ENCODE data around the gene THEMIS. TPM values are rescaled to one million over a fixed set of nuclear protein-coding genes. Genes with fewer than 3 reads are reported as not detected.

The THEMIS gene
- total RNA-seq, 4 donors from 2014 or later, result 1.1 to 6.0 (median 3.9) TPM

GRCh38 chr6:127749095-127749494 is 151.8 kb downstream of the THEMIS start:
- Histone ChIP-seq H3K4me1 (no peaks in the 10 kb centered on the region), H3K27ac (no peak overlapping the region), H3K36me3 (no peaks in the 10 kb centered on the region), H3K27me3 (no peaks in the 10 kb centered on the region), H3K4me3 (no peak overlapping the region), H3K9me3 (no peaks in the 10 kb centered on the region)
- WGBS, 2 donors (ENCODE audit: low coverage in 1 of 2), result 89 to 93% methylated on average over 3 of the region's 3 CpGs
- no peak for DNase-seq
- in situ Hi-C loops (cut with MboI; ENCODE audit: low pct_ligation_motif_present in 1 of 4, low pct_unique_long_range_greater_than_20kb in 1 of 4, low sequenced_read_pairs in 3 of 4) (loop anchor here in 3 of 4 donors (25.0 kb wide), 3 partner anchors 588 to 988 kb away; no protein-coding TSS in a partner anchor), intact Hi-C loops (cut with DNase I; ENCODE audit: low total_unique reads) (no loop called here)
- TF ChIP-seq POLR2AphosphoS5 (IDR thresholded peaks at IDR 0.05) (no peak), EP300 (IDR thresholded peaks at IDR 0.05; ENCODE audit: low read depth) (no peak), POLR2A (IDR thresholded peaks at IDR 0.05) (no peak), CTCF (IDR thresholded peaks at IDR 0.05) (no peak)

GRCh38 chr6:127748290-127748689 is 152.6 kb downstream of the THEMIS start:
- 63% methylated on average over 2 of the region's 2 CpGs; no CpG with 5 or more reads in 1 of the 2 donors for whole genome bisulfite sequencing, 2 donors (ENCODE audit: low coverage in 1 of 2)
- no peak overlapping the region for H3K27ac ChIP-seq
- no peak for TF ChIP-seq POLR2A (IDR thresholded peaks at IDR 0.05)
- TF ChIP-seq EP300 (IDR thresholded peaks at IDR 0.05; ENCODE audit: low read depth), result no peak
- no peak for TF ChIP-seq CTCF (IDR thresholded peaks at IDR 0.05)
- no peak for TF ChIP-seq POLR2AphosphoS5 (IDR thresholded peaks at IDR 0.05)
- in situ Hi-C loops (cut with MboI; ENCODE audit: low pct_ligation_motif_present in 1 of 4, low pct_unique_long_range_greater_than_20kb in 1 of 4, low sequenced_read_pairs in 3 of 4) (loop anchor here in 3 of 4 donors (25.0 kb wide), 3 partner anchors 589 to 989 kb away; no protein-coding TSS in a partner anchor), intact Hi-C loops (cut with DNase I; ENCODE audit: low total_unique reads) (no loop called here)
- H3K4me3 ChIP-seq, result no peak overlapping the region
- H3K9me3 ChIP-seq, result no peaks in the 10 kb centered on the region
- H3K36me3 ChIP-seq, result no peaks in the 10 kb centered on the region
- H3K27me3 ChIP-seq, result no peaks in the 10 kb centered on the region
- DNase-seq, result no peak
- H3K4me1 ChIP-seq, result no peaks in the 10 kb centered on the region

GRCh38 chr6:127738423-127738822 is 162.4 kb downstream of the THEMIS start:
- no peak for DNase-seq
- in situ Hi-C loops (cut with MboI; ENCODE audit: low pct_ligation_motif_present in 1 of 4, low pct_unique_long_range_greater_than_20kb in 1 of 4, low sequenced_read_pairs in 3 of 4), result loop anchor here in 3 of 4 donors (10.0 to 25.0 kb wide), 5 partner anchors 586 to 999 kb away; no protein-coding TSS in a partner anchor
- Histone ChIP-seq H3K27me3 (no peaks in the 10 kb centered on the region), H3K27ac (no peak overlapping the region), H3K36me3 (no peaks in the 10 kb centered on the region), H3K4me1 (peaks cover 0 to 8% (median 0%) of the 10 kb centered on the region in 4 donors), H3K4me3 (no peak overlapping the region), H3K9me3 (no peaks in the 10 kb centered on the region)
- TF ChIP-seq CTCF (IDR thresholded peaks at IDR 0.05), result no peak
- TF ChIP-seq POLR2A (IDR thresholded peaks at IDR 0.05), result no peak
- no peak for TF ChIP-seq POLR2AphosphoS5 (IDR thresholded peaks at IDR 0.05)
- TF ChIP-seq EP300 (IDR thresholded peaks at IDR 0.05; ENCODE audit: low read depth), result no peak
- intact Hi-C loops (cut with DNase I; ENCODE audit: low total_unique reads), result loop anchor here (10.0 kb wide), 1 partner anchor 1516 kb away; no protein-coding TSS in a partner anchor
- 39 to 61% methylated on average over 2 to 3 of the region's 3 CpGs for WGBS, 2 donors (ENCODE audit: low coverage in 1 of 2)

- intact Hi-C loops (cut with DNase I; ENCODE audit: low total_unique reads), result loop anchor here (10.0 kb wide), 1 partner anchor 1517 kb away; no protein-coding TSS in a partner anchor
- H3K4me1 ChIP-seq, result peaks cover 0 to 8% (median 0%) of the 10 kb centered on the region in 4 donors
- H3K4me3 ChIP-seq, result no peak overlapping the region
- TF ChIP-seq CTCF (IDR thresholded peaks at IDR 0.05) (no peak), EP300 (IDR thresholded peaks at IDR 0.05; ENCODE audit: low read depth) (no peak), POLR2AphosphoS5 (IDR thresholded peaks at IDR 0.05) (no peak), POLR2A (IDR thresholded peaks at IDR 0.05) (no peak)
- H3K27me3 ChIP-seq, result no peaks in the 10 kb centered on the region
- no peaks in the 10 kb centered on the region for H3K36me3 ChIP-seq
- DNase-seq, result no peak
- in situ Hi-C loops (cut with MboI; ENCODE audit: low pct_ligation_motif_present in 1 of 4, low pct_unique_long_range_greater_than_20kb in 1 of 4, low sequenced_read_pairs in 3 of 4), result loop anchor here in 3 of 4 donors (10.0 to 25.0 kb wide), 5 partner anchors 587 to 1000 kb away; no protein-coding TSS in a partner anchor
- no peak overlapping the region for H3K27ac ChIP-seq
- WGBS, 2 donors (ENCODE audit: low coverage in 1 of 2), result 50 to 63% methylated on average over 2 to 3 of the region's 3 CpGs
- no peaks in the 10 kb centered on the region for H3K9me3 ChIP-seq
Measured at GRCh38 chr6:127737768-127738167, 163.1 kb downstream of the THEMIS start.
